ENCODE results near the gene FLAD1.

Gene FLAD1

DNA sequence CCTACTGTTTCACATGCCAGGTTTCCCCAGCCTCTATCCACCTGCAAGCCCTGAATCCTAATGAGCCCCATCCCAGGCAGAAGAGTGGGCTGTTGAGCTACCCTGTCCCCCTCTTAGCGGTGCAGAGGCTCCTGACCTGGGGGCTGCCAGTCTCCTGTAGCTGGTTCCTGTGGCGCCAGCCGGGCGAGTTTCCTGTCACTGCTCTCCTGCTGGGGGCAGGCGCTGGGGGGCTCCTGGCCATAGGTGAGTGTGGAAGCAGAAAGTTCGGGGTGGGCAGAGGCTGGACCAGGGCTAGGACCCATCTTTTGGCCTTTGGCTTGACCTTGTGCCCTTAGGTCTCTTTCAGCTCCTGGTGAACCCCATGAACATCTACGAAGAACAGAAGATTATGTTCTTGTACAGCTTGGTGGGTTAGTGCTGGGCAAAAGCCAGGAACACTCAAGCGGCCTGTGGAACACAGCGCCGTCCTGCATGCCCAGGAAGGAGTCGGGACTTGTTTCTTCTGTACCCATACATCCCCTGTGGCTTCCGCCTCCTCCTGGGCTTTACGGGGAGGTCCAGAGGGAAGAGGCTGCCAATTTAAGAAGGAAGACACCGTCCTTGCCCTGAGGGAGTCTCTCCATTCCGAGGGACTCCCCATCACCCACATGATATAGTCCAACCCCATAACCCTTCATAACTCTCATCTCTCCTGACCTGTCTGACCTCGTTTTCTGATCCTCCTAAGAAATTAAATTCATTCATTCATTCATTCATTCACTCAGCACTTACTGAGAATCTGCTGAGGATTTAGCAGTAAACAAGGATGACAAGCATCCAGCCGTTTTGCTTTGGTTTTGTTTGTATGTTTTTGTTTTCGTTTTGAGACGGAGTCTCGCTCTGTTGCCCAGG, 51.4 kb downstream of the FLAD1 start:
- Histone ChIP-seq H3K4me3 (no peak overlapping the region), H3K9me3 (no peaks in the 10 kb centered on the region), H3K27me3 (peaks cover 0 to 3% of the 10 kb centered on the region in 2 donors), H3K27ac (no peak overlapping the region), H3K36me3 (no peaks in the 10 kb centered on the region), H3K4me1 (no peaks in the 10 kb centered on the region)
- TF ChIP-seq, protein P1, sequence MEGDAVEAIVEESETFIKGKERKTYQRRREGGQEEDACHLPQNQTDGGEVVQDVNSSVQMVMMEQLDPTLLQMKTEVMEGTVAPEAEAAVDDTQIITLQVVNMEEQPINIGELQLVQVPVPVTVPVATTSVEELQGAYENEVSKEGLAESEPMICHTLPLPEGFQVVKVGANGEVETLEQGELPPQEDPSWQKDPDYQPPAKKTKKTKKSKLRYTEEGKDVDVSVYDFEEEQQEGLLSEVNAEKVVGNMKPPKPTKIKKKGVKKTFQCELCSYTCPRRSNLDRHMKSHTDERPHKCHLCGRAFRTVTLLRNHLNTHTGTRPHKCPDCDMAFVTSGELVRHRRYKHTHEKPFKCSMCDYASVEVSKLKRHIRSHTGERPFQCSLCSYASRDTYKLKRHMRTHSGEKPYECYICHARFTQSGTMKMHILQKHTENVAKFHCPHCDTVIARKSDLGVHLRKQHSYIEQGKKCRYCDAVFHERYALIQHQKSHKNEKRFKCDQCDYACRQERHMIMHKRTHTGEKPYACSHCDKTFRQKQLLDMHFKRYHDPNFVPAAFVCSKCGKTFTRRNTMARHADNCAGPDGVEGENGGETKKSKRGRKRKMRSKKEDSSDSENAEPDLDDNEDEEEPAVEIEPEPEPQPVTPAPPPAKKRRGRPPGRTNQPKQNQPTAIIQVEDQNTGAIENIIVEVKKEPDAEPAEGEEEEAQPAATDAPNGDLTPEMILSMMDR (IDR thresholded peaks at IDR 0.05), result no peak
- intact Hi-C loops (cut with DNase I; ENCODE audit: low total_unique reads), result no loop called here
- DNase-seq, result no peak

DNA sequence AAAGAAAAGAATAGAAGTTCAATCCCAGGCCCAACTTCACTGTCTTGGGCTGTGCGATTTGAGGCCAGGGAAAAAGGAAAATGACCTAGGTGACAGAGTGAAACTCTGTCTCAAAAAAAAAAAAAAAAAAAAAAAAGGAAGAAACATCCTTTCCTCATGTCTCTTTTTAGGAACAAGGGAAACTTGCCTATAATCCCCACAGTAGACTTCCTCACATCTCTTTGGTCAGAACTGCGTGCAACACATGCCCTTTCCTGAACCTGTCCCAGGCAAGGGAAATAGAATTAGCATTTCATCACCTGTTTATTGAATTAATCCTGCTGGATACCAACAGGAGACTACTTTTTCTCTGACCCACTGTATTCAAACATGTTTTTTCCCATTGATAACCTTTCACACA, 52.8 kb downstream of the FLAD1 start:
- TF ChIP-seq, protein P1 (IDR thresholded peaks at IDR 0.05), result no peak
- Histone ChIP-seq H3K4me3 (no peak overlapping the region), H3K9me3 (no peaks in the 10 kb centered on the region), H3K36me3 (no peaks in the 10 kb centered on the region), H3K27ac (no peak overlapping the region), H3K4me1 (no peaks in the 10 kb centered on the region), H3K27me3 (peaks cover 0 to 3% of the 10 kb centered on the region in 2 donors)
- DNase-seq, result no peak
- intact Hi-C loops (cut with DNase I; ENCODE audit: low total_unique reads), result no loop called here

DNA sequence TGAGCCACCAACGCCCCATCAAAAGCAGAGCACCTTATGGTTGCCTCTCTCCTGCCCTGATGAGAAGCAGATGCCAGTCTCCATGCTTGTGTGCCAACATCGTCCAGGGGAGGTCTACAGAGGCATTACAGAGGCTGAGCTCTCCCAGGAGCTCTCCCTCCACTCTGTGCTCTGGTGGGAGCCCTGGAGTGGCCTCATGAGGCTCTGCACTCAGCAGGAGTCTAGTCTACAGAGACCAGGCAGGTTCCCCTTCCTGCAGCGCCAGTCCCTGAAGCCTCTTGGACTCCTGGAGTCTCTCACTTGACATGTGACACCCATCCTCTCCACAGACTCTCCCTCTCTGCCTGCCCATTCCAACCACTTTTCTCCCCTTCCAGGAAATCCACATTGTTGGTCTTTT, 53.9 kb downstream of the FLAD1 start:
- Histone ChIP-seq H3K4me1 (no peaks in the 10 kb centered on the region), H3K9me3 (no peaks in the 10 kb centered on the region), H3K4me3 (no peak overlapping the region), H3K27me3 (peaks cover 0 to 3% of the 10 kb centered on the region in 2 donors), H3K36me3 (no peaks in the 10 kb centered on the region), H3K27ac (no peak overlapping the region)
- TF ChIP-seq, protein P1 (IDR thresholded peaks at IDR 0.05), result no peak
- no peak for DNase-seq
- intact Hi-C loops (cut with DNase I; ENCODE audit: low total_unique reads), result no loop called here

DNA sequence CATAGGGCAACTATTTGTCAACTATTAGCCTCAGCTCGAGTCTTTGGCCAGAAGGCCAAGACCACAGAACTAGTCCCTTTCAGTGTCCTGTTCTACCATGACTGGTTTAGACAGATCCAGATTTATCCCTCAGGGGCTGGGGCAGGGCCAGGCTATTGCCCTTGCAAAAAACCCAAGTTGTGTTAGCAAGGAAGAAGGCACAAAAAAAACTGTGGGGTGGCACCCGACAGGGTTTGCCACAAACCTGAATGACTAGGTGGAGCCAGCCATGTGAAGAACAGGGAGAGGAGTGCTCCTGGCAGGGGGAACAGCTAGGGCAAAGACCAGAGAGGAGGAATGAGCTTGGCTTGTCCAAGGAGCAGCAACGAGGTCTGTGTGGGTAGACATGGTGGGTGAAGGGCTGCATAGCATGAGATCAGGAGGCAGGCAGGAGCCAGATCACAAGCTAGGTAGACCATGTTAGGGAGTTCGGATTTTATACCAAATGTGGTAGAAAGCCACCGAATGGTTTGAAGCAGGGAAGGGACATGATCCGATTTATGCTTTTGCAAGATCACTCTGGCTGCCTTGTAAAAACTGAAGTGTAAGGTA, 54.8 kb downstream of the FLAD1 start:
- H3K27ac ChIP-seq, result no peak overlapping the region
- H3K4me3 ChIP-seq, result no peak overlapping the region
- no peaks in the 10 kb centered on the region for H3K36me3 ChIP-seq
- intact Hi-C loops (cut with DNase I; ENCODE audit: low total_unique reads), result no loop called here
- H3K4me1 ChIP-seq, result no peaks in the 10 kb centered on the region
- H3K27me3 ChIP-seq, result peaks cover 0 to 3% of the 10 kb centered on the region in 2 donors
- no peaks in the 10 kb centered on the region for H3K9me3 ChIP-seq
- TF ChIP-seq, protein P1 (IDR thresholded peaks at IDR 0.05), result no peak
- DNase-seq, result no peak

DNA sequence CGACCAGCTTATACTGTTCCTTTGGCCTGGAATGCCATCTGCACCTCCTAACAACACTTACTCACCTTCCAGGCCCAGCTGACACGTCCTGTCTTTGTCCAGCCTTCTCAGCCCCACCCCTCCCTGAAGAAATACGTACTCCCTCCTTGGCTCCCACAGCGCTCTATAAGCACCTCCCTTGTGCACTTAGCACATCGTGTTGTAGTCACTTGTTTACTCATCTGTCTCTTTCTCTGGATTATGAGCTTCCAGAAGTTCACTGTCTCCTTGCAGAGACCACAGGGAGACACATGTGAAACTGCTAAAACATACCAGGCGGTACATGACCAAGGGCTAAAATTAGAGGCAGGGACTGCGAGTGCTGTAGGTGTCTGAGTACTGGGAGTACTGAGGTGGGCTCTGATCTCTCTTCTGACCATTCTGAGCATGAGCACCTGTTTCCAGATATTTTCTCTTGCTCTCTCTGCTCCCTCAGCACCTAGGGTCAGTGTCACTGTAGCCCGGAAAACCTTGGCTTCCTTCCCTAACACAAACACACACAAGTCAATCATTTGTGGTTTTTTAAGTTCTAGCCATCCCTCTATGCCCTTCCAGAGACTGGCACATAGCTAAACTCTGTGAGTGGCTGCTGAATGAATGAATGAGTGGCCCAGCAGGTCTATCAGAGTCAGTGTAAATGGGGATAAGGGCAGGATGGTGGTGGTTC, 55.6 kb downstream of the FLAD1 start:
- H3K27ac ChIP-seq, result no peak overlapping the region
- TF ChIP-seq, protein P1 (IDR thresholded peaks at IDR 0.05), result no peak
- intact Hi-C loops (cut with DNase I; ENCODE audit: low total_unique reads), result no loop called here

More for the DNA sequence above, 55.6 kb downstream of the FLAD1 start:
- DNase-seq, result no peak
- no peaks in the 10 kb centered on the region for H3K9me3 ChIP-seq
- H3K27me3 ChIP-seq, result peaks cover 0 to 3% of the 10 kb centered on the region in 2 donors
- no peaks in the 10 kb centered on the region for H3K4me1 ChIP-seq
- H3K4me3 ChIP-seq, result no peak overlapping the region
- no peaks in the 10 kb centered on the region for H3K36me3 ChIP-seq

Data from tibial artery (tissue), 4 donors.